Measurements from ENCODE around the gene OR6J1.

DNA sequence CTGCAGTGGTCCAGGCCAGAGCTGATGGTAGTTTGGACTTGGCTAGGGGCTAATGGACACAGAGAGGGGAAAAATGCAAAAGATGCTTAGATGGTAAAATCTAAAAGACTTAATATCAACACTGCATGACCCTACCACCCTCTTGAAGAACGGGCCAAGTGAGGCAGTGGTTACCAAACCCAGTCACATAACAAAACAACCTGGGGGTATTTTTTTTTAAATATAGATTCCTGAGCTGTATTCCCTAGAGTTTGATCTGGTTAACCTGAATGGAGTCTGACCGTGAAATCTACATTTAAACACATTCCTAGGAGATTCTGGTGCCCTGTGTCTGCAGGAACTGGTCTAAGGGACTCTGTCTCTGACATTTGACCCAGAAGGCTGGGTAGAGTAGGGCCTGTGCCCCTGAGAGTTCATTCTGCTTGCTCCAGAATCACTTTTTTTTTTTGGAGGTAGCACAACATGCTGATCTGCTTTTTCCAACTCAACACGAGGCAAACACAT is 30.4 kb downstream of the OR6J1 start:
- TF ChIP-seq POLR2A (IDR thresholded peaks at IDR 0.05) (no peak), POLR2AphosphoS5 (IDR thresholded peaks at IDR 0.05) (no peak)
